Occipital lobe (tissue), 2 donors: ENCODE data around the gene KSR1. TPM values are rescaled to one million over a fixed set of nuclear protein-coding genes. Genes with fewer than 3 reads are reported as not detected.
A peak's percentile ranks its signal among the peaks of the same experiment; 100 is the strongest.
"Not testable (repeated sequence)": the region's sequence is repeated elsewhere in the genome, so short reads cannot be mapped to it uniquely, and the experiment has no call there.

Experiments
- DNase-seq: peaks from one replicate; lab custom pipeline; 2025; lab: John Stamatoyannopoulos, UW
- total RNA-seq: library from RNA; depleted of rRNA; stranded (reverse); fragments of >200 nt; gene quantifications from one replicate; pipeline ENCODE4 v1.2.3, GENCODE V29; 2014

The KSR1 gene
- total RNA-seq, 1 donor from 2014 or later = 15.3 TPM

GRCh38 chr17:27607521-27608091, 151.4 kb downstream of the KSR1 start:
- DNase-seq = no peak

- DNase-seq = no peak
These were observed 152.3 kb downstream of the KSR1 start for GRCh38 chr17:27608328-27609230.

DNA sequence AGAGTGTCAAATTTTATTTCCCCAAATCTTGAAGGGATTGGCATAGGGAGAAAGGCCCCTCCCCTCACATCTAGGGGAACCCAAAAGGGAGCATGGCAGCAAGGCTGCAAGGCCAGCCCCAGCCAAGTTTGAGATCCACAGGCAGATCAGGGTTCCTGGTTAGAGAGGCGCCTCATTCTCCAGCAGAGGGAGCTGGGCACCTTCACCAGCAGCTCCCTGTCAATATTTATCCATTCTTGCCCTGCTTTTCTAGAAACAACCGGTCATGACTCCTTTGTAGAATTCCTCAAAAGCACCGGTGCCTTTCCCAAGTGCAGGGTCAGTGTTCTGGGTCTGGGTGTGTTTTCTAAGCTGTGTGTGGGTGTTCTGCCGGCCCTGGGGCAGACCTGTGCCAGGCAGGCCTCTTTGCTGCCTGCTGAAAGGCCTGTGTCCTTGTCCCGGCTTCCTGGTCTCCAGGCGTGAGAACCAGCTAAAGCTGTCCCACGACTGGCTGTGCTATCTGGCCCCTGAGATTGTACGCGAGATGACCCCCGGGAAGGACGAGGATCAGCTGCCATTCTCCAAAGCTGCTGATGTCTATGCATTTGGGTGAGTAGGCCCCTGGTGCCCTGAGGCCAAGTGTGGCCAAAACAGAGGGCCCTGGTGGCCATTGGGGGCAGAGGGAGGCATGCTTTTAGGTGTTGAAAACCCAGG, 153.5 kb downstream of the KSR1 start:
- peak; percentile 30 for DNase-seq

- no peak for DNase-seq
These were observed 154.0 kb downstream of the KSR1 start for GRCh38 chr17:27610304-27610677.

DNA sequence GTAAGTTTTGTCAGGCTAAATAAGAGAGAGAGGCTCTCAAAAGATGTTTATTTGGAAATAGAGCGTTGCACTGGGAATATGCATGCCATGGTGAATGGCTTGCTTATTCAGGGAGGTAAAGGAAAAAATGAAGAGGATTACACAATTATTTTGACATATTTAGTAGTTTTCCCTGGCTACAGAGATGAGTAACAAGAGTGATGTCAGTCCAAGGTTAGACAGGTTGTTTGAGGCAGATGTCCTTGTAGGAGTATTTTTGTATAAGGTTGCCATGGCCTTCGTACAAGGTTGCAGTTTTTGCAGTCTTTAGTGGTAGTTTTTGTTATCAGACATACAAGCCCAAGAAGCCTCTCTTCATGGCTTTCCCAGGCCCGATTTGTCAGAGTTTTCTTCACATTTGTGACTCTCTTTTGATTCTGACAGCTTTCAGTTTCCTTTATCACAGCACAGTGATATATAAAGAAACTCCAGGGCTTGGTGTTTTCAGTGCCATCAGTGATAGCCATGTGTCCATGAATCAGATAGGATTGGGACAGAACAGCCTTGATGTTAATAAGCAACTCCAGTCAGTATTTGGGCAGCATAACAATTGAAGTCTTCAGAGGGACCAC, 156.0 kb downstream of the KSR1 start:
- DNase-seq = no peak

- no peak for DNase-seq
These were observed 157.2 kb downstream of the KSR1 start for GRCh38 chr17:27613433-27613832.

DNA sequence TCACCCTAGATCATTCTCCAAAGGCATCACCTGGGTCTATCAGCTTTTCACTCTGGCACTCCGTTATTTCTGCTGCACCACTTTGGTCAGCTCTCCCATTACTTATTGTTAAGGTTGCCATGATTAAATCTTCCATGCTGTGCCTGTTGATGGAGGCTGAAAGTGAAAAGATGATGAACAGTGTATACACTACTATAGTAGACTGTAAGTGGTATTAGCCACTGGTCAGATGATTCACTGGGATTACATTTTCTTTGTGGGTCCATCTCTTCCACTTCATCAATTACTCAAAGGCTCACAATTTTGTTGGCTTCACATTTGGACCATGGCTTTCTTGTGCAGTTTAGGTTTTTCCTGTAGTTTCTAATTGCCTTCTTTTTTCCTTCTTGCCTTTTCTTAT, 158.9 kb downstream of the KSR1 start:
- DNase-seq = no peak

DNA sequence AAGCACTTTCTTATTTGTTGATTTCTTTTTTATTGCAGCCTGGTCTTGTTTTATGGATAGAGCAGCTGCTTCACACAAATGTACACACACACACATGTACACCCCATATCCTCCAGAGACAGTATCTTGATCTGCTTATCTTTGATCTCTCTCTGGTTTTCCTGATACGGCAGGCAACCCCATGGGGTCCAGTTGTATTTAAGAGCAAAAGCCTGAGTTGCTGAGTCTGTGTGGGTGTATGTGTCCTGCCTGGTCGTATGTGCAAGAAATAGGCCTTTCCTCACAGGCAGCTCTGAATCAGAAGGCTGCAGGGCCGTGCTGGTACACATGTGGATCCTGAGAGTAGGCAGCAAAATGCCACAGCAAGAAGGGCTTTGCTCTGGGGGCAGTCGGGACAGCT, 160.2 kb downstream of the KSR1 start:
- no peak for DNase-seq

DNA sequence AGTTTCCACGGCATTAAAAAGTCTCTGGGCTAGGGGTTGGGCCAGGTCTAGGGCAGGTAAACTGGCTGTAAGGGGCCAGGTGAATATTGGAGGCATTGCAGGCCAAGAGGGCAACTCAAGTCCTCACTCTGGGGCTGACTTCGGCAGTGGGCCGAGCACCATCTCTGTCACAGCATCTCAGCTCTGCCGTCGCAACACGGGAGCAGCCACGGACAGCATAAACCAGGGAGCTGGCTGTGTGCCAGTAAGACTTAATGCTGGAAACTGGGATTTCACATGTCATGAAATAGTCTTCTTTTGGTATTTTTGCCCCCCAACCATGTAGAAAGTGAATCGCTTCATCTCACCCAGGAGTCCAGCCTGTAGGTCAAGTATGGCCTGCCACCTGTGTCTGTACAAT, 162.2 kb downstream of the KSR1 start:
- DNase-seq = no peak

GRCh38 chr17:27620721-27621120, 164.5 kb downstream of the KSR1 start:
- DNase-seq = no peak

- no peak for DNase-seq
These were observed 165.3 kb downstream of the KSR1 start for GRCh38 chr17:27621536-27621935.

DNA sequence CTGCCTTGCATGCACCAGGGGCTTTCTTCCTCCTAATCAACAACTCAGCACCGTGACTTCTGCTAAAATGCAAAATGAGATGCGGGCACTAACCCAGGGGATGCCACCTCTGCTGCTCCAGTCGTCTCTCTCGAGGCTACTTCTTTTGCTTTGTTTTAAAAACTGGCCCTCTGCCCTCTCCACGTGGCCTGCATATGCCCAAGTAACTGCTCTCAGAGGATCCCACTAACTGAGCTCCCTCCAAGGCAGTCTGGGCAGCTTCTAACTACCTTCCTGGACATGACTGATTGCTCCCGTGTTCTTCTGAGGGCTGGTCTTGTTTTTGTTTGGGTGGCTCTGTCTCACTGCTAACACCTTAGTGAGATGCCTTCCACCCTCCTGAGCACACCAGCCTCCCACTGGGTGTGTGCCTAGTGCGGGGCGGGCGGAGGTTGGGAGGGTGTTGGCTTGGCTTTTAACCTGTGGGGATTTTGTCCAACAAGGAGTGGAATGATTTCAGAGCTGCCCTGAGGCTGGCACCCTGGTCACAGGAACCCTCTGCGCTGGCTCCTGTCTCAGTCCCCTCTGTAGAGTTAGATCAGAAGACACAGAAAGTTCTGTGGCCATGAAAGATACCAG, 165.8 kb downstream of the KSR1 start:
- no peak for DNase-seq

- DNase-seq = no peak
These were observed 166.7 kb downstream of the KSR1 start for GRCh38 chr17:27622986-27623385.

DNA sequence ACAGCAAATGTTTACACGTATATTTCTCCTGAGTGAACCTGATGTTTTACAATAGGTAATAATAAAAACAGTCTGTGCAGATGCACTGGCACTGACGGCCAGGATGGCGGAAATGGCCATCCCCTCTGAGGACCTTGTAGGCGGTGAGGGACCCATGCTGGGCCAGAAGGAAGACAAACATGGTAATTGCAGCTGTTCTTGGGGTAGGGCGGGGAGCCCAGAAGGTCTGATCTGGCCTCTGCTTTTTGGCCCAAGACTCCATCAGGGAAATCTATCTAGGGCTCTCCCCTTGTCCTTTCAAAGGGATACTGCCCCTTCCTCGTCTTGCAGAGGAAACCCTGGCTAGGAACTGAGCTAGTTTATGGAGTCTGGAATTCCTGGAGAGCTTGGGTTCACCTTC, 167.4 kb downstream of the KSR1 start:
- no peak for DNase-seq

GRCh38 chr17:27624539-27624938, 168.3 kb downstream of the KSR1 start:
- no peak for DNase-seq

- DNase-seq = no peak
These were observed 169.6 kb downstream of the KSR1 start for GRCh38 chr17:27625856-27626255.

- no peak for DNase-seq
These were observed 171.3 kb downstream of the KSR1 start for GRCh38 chr17:27627514-27627913.

DNA sequence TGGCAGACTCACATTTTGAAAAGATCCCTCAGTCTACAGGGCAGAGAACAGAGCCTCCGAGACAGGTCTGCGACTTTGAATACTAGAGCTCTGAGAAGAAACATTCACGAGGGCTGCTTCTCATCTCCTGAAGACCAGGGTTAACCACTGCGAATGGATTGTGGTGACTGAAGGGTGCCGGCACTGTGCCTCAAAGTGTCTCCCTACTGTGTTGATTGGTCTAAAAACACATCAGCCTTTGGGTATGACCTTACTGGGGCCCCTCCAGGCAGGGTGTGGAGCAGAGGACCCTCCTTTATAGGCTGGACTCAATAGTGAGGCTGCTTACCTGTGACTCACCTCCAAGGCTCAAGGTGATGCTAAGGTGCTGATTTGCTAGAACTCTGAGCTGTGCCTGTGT, 172.1 kb downstream of the KSR1 start:
- DNase-seq = no peak

DNA sequence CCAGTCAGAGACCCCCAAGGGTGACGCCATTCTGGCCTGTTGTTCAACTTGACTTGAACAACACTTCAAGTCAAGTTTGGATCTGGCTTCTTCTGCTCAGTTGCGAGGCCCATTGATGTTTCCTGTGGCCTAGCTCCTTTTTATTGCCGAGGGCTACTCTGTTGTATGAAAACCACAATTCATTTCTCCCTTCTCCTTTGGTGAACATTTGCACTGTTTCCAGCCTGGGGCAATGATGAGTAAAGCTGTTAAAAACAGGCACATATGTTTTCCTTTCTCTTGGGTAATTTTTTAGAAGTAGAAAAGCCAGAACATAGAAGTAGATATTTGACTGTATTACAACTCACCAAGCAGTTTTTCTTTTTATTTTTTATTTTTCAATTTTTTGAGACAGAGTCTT, 173.0 kb downstream of the KSR1 start:
- DNase-seq = not testable (repeated sequence)

GRCh38 chr17:27630607-27631410, 174.6 kb downstream of the KSR1 start, which contains the start of gene LGALS9:
LGALS9 (plus strand) TSS chr17:27631188; CDS start chr17:27631266, 78 bp downstream.
- DNase-seq = no peak

DNA sequence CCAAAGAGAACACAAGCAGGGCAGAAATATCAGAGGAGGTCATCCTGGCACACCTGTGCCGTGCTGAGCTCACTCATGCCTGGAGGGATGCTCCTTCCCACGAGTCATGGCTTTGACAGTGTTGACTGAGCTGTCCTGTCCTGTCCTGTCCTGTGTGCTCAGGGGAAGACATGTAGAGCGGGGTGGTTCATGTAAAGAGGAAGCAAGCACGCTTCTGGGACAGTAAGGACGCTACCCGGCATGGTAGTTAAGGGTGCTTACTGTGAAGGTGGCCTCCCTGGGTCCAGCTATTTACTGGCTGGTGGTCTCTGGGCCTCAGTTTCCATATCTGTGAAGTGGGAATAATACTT, 175.1 kb downstream of the KSR1 start:
- no peak for DNase-seq
